T-cell (primary cell): Measurements from ENCODE around the gene CBFA2T2. TPM values are rescaled to one million over a fixed set of nuclear protein-coding genes. Genes with fewer than 3 reads are reported as not detected.
A peak's percentile ranks its signal among the peaks of the same experiment; 100 is the strongest.

Source experiments
- ATAC-seq, 4 experiments: fragments of 200-7000 bp in 3 of 4; fragments of 150-1000 bp in 1 of 4; cut with Tn5 transposase; replicated peaks in 1 of 4; 1 replicate in 3 of 4; 2 replicates in 1 of 4; pipeline ENCODE4 v1.10.0; 2021; ENCODE audit warnings: moderate library complexity in 3 of 4, mild to moderate bottlenecking in 2 of 4, moderate number of reproducible peaks in 1 of 4
- CTCF ChIA-PET, 2 donors: fragments of 300-600 bp; sonication (Branson Sonifier 250); formaldehyde crosslinking; loops; one replicate each; lab custom pipeline; 2022; ENCODE audit warnings: antibody characterized with exemption in 2 of 2; lab: Charles Lee
- POLR2A ChIA-PET, 2 donors: fragments of 300-600 bp; sonication (Branson Sonifier 250); formaldehyde crosslinking; loops; one replicate each; lab custom pipeline; 2022; ENCODE audit warnings: antibody characterized with exemption in 2 of 2; lab: Charles Lee
- DNase-seq, 35 experiments: peaks; one replicate each; pipeline versions ENCODE4 v3.0.0 to v3.0.0-alpha.2; 2013 to 2023
- H3K27ac ChIP-seq: one replicate; pipeline ENCODE4 v1.5.1; 2013; ENCODE audit warnings: low read length
- H3K27me3 ChIP-seq, 2 experiments: replicated peaks in 1 of 2; 1 replicate in 1 of 2; 2 replicates in 1 of 2; pipeline versions ENCODE4 v1.6.1 to v1.7.0; 2013; ENCODE audit warnings: low read length in 1 of 2, mixed read lengths in 1 of 2; ENCODE audit not compliant: control insufficient read depth in 2 of 2, insufficient read depth in 2 of 2; ENCODE audit errors: extremely low read depth in 1 of 2
- H3K36me3 ChIP-seq, 2 donors: 1 replicate in 1 of 2; 2 replicates in 1 of 2; pipeline versions ENCODE4 v1.6.1 to v1.7.0; 2013; ENCODE audit warnings: low read length in 1 of 2; ENCODE audit not compliant: control insufficient read depth in 2 of 2, insufficient read depth in 1 of 2; ENCODE audit errors: extremely low read depth in 1 of 2
- H3K4me1 ChIP-seq, 2 experiments: 1 replicate in 1 of 2; 2 replicates in 1 of 2; pipeline versions ENCODE4 v1.6.1 to v1.7.0; 2013; ENCODE audit warnings: low read length in 2 of 2, mixed read lengths in 1 of 2; ENCODE audit not compliant: insufficient read depth in 2 of 2, control insufficient read depth in 1 of 2; ENCODE audit errors: extremely low read depth in 1 of 2
- H3K4me3 ChIP-seq, 2 donors: 1 replicate in 1 of 2; 2 replicates in 1 of 2; pipeline versions ENCODE4 v1.5.1 to v1.7.0; 2013; ENCODE audit warnings: mild to moderate bottlenecking in 2 of 2, low read length in 1 of 2, moderate library complexity in 1 of 2; ENCODE audit not compliant: control insufficient read depth in 1 of 2; ENCODE audit errors: extremely low read depth in 1 of 2
- H3K9me3 ChIP-seq: 2 replicates; pipeline ENCODE4 v1.7.0; 2013
- H3K27ac Mint-ChIP-seq, 2 donors: one replicate each; pipeline ENCODE4 v1.8.0; 2020 to 2021; ENCODE audit warnings: mild to moderate bottlenecking in 2 of 2, mixed read lengths in 2 of 2
- H3K27me3 Mint-ChIP-seq, 2 donors: one replicate each; pipeline ENCODE4 v1.8.0; 2021 to 2022; ENCODE audit warnings: mixed read lengths in 2 of 2
- H3K36me3 Mint-ChIP-seq: one replicate; pipeline ENCODE4 v1.8.0; 2021; ENCODE audit warnings: mixed read lengths
- H3K4me1 Mint-ChIP-seq, 3 donors: one replicate each; pipeline ENCODE4 v1.8.0; 2020 to 2022; ENCODE audit warnings: mixed read lengths in 3 of 3, mild to moderate bottlenecking in 1 of 3
- H3K4me3 Mint-ChIP-seq, 3 donors: one replicate each; pipeline ENCODE4 v1.8.0; 2020 to 2022; ENCODE audit warnings: mild to moderate bottlenecking in 3 of 3, mixed read lengths in 3 of 3, moderate library complexity in 3 of 3
- H3K9me3 Mint-ChIP-seq, 3 donors: one replicate each; pipeline ENCODE4 v1.8.0; 2020 to 2022; ENCODE audit warnings: mixed read lengths in 3 of 3
- WGBS: methylation state at CpG from one replicate; pipeline ENCODE4 v1.1.5; 2013; ENCODE audit warnings: missing lambda C conversion rate; ENCODE audit not compliant: insufficient coverage; 5-methylcytosine and 5-hydroxymethylcytosine counted together
- total RNA-seq, 35 experiments: library from RNA in 6 of 35; stranded (reverse) in 6 of 35; fragments of 120-200 nt in 1 of 35; gene quantifications; one replicate each; pipeline versions ENCODE4 v1.2.1 to v1.2.4 and lab custom pipeline; 2013 to 2026

Gene CBFA2T2
- total RNA-seq, 5 donors from 2014 or later (not counting 1 experiment from before 2014, with no cell fraction given), result 25.2 to 34.2 (median 31.0) TPM

- ATAC-seq (no peak), DNase-seq (no peak)
- Histone ChIP-seq H3K36me3 (no peaks in the 10 kb centered on the region), H3K4me3 (no peak overlapping the region), H3K27ac (no peak overlapping the region), H3K27me3 (no peaks in the 10 kb centered on the region), H3K4me1 (no peaks in the 10 kb centered on the region), H3K9me3 (no peaks in the 10 kb centered on the region)
- ChIA-PET POLR2A (interaction anchor here in 1 of 2 donors (0.9 kb wide), 1 partner anchor 9 kb away, joined by 3 read pairs; no protein-coding TSS in a partner anchor), CTCF (no interaction called here)
- Mint-ChIP-seq H3K36me3 (peaks cover 8% of the 10 kb centered on the region), H3K9me3 (no peaks in the 10 kb centered on the region), H3K4me3 (no peak overlapping the region), H3K27me3 (no peaks in the 10 kb centered on the region), H3K4me1 (peaks cover 19 to 31% (median 24%) of the 10 kb centered on the region in 3 donors), H3K27ac (no peak overlapping the region)
- WGBS, result no CpG with 5 or more reads among the region's 1 CpG
Measured at GRCh38 chr20:33541797-33542196, 51.9 kb downstream of the CBFA2T2 start.

- peaks cover 7 to 14% (median 8%) of the 10 kb centered on the region in 3 donors for H3K4me1 Mint-ChIP-seq
- H3K27me3 ChIP-seq, result no peaks in the 10 kb centered on the region
- H3K36me3 ChIP-seq, result peaks cover 0 to 2% of the 10 kb centered on the region in 2 donors
- no peak overlapping the region for H3K27ac Mint-ChIP-seq
- no peaks in the 10 kb centered on the region for H3K9me3 Mint-ChIP-seq
- H3K36me3 Mint-ChIP-seq, result peaks cover under 1% of the 10 kb centered on the region
- H3K4me1 ChIP-seq, result no peaks in the 10 kb centered on the region
- CTCF ChIA-PET, result interaction anchor here in 1 of 2 donors (1.0 kb wide), 1 partner anchor 88 kb away, joined by 3 read pairs; no protein-coding TSS in a partner anchor
- no peaks in the 10 kb centered on the region for H3K9me3 ChIP-seq
- no peak for ATAC-seq
- no peak overlapping the region for H3K27ac ChIP-seq
- H3K27me3 Mint-ChIP-seq, result no peaks in the 10 kb centered on the region
- POLR2A ChIA-PET, result interaction anchor here in 1 of 2 donors (0.6 kb wide), 1 partner anchor 38 kb away, joined by 5 read pairs; no protein-coding TSS in a partner anchor
- H3K4me3 ChIP-seq, result no peak overlapping the region
- DNase-seq, result no peak
- no peak overlapping the region for H3K4me3 Mint-ChIP-seq
Measured at GRCh38 chr20:33545763-33546162, 55.9 kb downstream of the CBFA2T2 start.

- Mint-ChIP-seq H3K4me3 (no peak overlapping the region), H3K9me3 (no peaks in the 10 kb centered on the region), H3K4me1 (peaks cover 21 to 25% (median 24%) of the 10 kb centered on the region in 3 donors), H3K36me3 (peaks cover 13% of the 10 kb centered on the region), H3K27ac (no peak overlapping the region), H3K27me3 (no peaks in the 10 kb centered on the region)
- peaks cover 6 to 10% of the 10 kb centered on the region in 2 experiments for H3K4me1 ChIP-seq
- no peaks in the 10 kb centered on the region for H3K9me3 ChIP-seq
- ChIA-PET CTCF (interaction anchor here (0.5 to 0.9 kb wide), 4 partner anchors 20 to 1358 kb away, joined by 3 to 12 read pairs (median 3); partner anchors contain the start of gene SNTA1 (in 1 of the 2)), POLR2A (interaction anchor here in 1 of 2 donors (0.5 kb wide), 1 partner anchor 48 kb away, joined by 8 read pairs; no protein-coding TSS in a partner anchor)
- no peak overlapping the region for H3K4me3 ChIP-seq
- no peaks in the 10 kb centered on the region for H3K27me3 ChIP-seq
- DNase-seq (no peak), ATAC-seq (no peak)
- peaks cover 0 to 5% of the 10 kb centered on the region in 2 donors for H3K36me3 ChIP-seq
- no peak overlapping the region for H3K27ac ChIP-seq
- WGBS, result no CpG with 5 or more reads among the region's 2 CpGs
Measured at GRCh38 chr20:33549229-33549999, 59.5 kb downstream of the CBFA2T2 start.

DNA sequence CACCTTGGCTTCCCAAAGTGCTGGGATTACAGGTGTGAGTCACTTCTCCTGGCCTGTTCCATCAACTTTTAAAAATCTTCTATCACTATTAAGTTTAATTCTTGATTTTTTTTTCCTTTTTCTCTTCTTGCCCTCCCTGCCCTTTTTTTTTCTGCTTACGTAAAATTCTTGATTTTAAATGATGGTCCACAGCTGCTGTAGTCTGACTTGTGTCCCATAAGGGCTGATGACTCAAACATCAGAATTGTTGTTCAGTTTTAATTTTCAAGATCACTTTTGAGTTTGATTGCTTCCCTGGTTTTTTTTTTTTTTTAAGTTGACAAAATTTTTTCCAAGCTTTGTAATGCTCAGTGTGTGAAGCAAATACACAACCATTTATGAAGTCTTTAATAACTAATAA, 61.9 kb downstream of the CBFA2T2 start:
- CTCF ChIA-PET, result interaction anchor here in 1 of 2 donors (0.7 to 1.1 kb wide), 2 partner anchors 10 to 14 kb away, joined by 3 to 4 read pairs; no protein-coding TSS in a partner anchor
- H3K27ac Mint-ChIP-seq, result peak overlapping the region; percentile 70 to 97
- no peaks in the 10 kb centered on the region for H3K27me3 Mint-ChIP-seq
- Histone ChIP-seq H3K27ac (no peak overlapping the region), H3K36me3 (peaks cover 0 to 5% of the 10 kb centered on the region in 2 donors), H3K27me3 (no peaks in the 10 kb centered on the region), H3K9me3 (no peaks in the 10 kb centered on the region), H3K4me1 (peaks cover 15 to 18% of the 10 kb centered on the region in 2 experiments), H3K4me3 (no peak overlapping the region)
- H3K4me1 Mint-ChIP-seq, result peaks cover 34 to 43% (median 39%) of the 10 kb centered on the region in 3 donors
- DNase-seq (no peak), ATAC-seq (no peak)
- peaks cover 15% of the 10 kb centered on the region for H3K36me3 Mint-ChIP-seq
- WGBS, result 100% methylated on average over 1 of the region's 1 CpG
- no peak overlapping the region for H3K4me3 Mint-ChIP-seq
- POLR2A ChIA-PET, result interaction anchor here (0.6 to 0.7 kb wide), 3 partner anchors 11 to 527 kb away, joined by 3 to 5 read pairs (median 4); no protein-coding TSS in a partner anchor
- H3K9me3 Mint-ChIP-seq, result no peaks in the 10 kb centered on the region

DNA sequence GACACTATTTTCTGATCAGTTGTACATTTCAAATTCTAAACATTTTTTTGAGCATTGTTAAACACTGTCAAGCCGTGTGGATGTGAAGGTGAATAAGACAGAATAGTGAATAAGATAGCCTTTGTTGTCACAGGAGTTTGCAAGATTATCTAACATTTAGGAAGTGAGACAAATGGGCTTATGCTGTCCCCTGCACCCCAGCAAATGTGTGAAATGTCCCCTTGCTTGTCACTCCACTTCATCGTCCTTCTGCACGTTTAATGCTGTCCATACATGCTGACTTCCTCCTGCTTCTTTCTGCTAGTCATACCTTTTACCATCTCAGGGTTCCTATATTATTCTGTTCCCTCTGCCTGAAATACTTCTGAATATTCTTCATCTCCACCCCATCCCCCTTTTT, 62.6 kb downstream of the CBFA2T2 start:
- ChIA-PET CTCF (no interaction called here), POLR2A (interaction anchor here (0.6 kb wide), 2 partner anchors 10 to 14 kb away, joined by 3 to 4 read pairs; no protein-coding TSS in a partner anchor)
- Histone ChIP-seq H3K27me3 (no peaks in the 10 kb centered on the region), H3K4me1 (peaks cover 15 to 18% of the 10 kb centered on the region in 2 experiments), H3K9me3 (no peaks in the 10 kb centered on the region), H3K4me3 (no peak overlapping the region), H3K27ac (no peak overlapping the region), H3K36me3 (peaks cover 5 to 6% of the 10 kb centered on the region in 2 donors)
- ATAC-seq, result no peak
- Mint-ChIP-seq H3K36me3 (peaks cover 21% of the 10 kb centered on the region), H3K27ac (peak overlapping the region; percentile 70 to 97), H3K4me3 (no peak overlapping the region), H3K27me3 (no peaks in the 10 kb centered on the region), H3K9me3 (no peaks in the 10 kb centered on the region), H3K4me1 (peaks cover 34 to 43% (median 39%) of the 10 kb centered on the region in 3 donors)
- 100% methylated on average over 2 of the region's 3 CpGs for WGBS
- DNase-seq, result no peak

DNA sequence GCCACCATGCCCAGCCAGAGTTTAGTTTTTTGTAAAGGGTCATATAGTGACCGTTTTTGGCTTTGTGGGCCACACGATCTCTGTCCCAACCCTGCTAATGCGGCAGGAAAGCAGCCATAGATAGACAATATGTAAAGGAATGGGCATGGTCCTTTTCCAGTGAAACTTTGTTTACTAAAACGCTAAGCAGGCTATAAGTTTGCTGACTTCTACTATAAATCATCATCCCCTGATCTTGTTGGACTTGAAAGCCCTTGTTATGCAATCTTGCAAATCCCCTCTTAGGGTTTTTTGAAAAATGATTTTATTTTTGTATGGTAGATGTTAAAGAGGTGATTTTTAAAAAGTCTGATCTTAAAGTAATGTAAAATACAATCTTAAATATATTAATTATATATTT, 63.6 kb downstream of the CBFA2T2 start:
- Mint-ChIP-seq H3K27ac (peak overlapping the region; percentile 97 to 98), H3K9me3 (no peaks in the 10 kb centered on the region), H3K36me3 (peaks cover 26% of the 10 kb centered on the region), H3K4me1 (peaks cover 36 to 43% (median 42%) of the 10 kb centered on the region in 3 donors), H3K4me3 (peak overlapping the region in 1 of 3 donors; percentile 44), H3K27me3 (no peaks in the 10 kb centered on the region)
- ATAC-seq (no peak), DNase-seq (no peak)
- Histone ChIP-seq H3K4me1 (peaks cover 15 to 18% of the 10 kb centered on the region in 2 experiments), H3K9me3 (no peaks in the 10 kb centered on the region), H3K27me3 (no peaks in the 10 kb centered on the region), H3K36me3 (peaks cover 5 to 14% of the 10 kb centered on the region in 2 donors), H3K4me3 (no peak overlapping the region), H3K27ac (peak overlapping the region; percentile 83)
- ChIA-PET CTCF (interaction anchor here in 1 of 2 donors (0.6 kb wide), 1 partner anchor 73 kb away, joined by 3 read pairs; no protein-coding TSS in a partner anchor), POLR2A (no interaction called here)
- no CpG with 5 or more reads among the region's 4 CpGs for WGBS
